ENCODE data around the gene PRR35.

Gene PRR35

DNA sequence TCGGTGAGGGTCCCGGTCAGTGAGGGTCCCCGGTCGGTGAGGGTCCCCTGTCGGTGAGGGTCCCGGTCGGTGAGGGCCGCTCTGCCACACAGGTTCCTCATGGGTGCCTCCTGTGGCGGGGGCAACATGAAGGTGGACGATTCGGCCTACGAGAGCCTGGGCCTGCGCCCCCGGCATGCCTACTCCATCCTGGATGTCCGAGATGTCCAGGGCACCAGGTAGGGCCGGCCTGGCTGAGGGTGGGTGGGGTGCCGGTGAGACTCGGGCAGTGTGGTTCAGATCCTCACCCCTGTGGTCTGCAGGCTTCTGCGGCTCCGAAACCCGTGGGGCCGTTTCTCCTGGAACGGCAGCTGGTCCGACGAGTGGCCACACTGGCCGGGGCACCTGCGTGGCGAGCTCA, 9.0 kb upstream of the PRR35 start:
- Mint-ChIP-seq H3K27me3 (no peaks in the 10 kb centered on the region), H3K9me3 (no peaks in the 10 kb centered on the region), H3K27ac (no peak overlapping the region), H3K4me1 (no peaks in the 10 kb centered on the region), H3K4me3 (no peak overlapping the region), H3K36me3 (peaks cover 2% of the 10 kb centered on the region)
- DNase-seq (ENCODE audit: low spot score in 2 of 2): no peak
- ATAC-seq (ENCODE audit: low read depth): no peak

DNA sequence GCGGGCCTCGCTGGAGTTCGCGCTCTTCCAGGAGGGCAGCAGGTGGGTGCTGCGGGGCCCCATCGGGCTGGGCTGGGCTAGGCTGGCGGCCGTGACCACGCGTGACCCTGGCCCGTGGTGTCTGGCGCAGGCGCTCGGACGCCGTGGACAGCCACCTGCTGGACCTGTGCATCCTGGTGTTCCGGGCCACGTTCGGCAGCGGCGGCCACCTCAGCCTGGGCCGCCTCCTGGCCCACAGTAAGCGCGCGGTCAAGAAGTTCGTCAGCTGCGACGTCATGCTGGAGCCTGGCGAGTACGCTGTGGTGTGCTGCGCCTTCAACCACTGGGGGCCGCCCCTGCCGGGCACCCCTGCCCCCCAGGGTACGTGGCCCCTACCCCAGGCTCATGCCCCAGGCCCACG, 8.0 kb upstream of the PRR35 start:
- ATAC-seq (ENCODE audit: low read depth) (no peak), DNase-seq (ENCODE audit: low spot score in 2 of 2) (no peak)
- Mint-ChIP-seq H3K27me3 (no peaks in the 10 kb centered on the region), H3K27ac (no peak overlapping the region), H3K4me1 (no peaks in the 10 kb centered on the region), H3K9me3 (no peaks in the 10 kb centered on the region), H3K36me3 (peaks cover 2% of the 10 kb centered on the region), H3K4me3 (no peak overlapping the region)

DNA sequence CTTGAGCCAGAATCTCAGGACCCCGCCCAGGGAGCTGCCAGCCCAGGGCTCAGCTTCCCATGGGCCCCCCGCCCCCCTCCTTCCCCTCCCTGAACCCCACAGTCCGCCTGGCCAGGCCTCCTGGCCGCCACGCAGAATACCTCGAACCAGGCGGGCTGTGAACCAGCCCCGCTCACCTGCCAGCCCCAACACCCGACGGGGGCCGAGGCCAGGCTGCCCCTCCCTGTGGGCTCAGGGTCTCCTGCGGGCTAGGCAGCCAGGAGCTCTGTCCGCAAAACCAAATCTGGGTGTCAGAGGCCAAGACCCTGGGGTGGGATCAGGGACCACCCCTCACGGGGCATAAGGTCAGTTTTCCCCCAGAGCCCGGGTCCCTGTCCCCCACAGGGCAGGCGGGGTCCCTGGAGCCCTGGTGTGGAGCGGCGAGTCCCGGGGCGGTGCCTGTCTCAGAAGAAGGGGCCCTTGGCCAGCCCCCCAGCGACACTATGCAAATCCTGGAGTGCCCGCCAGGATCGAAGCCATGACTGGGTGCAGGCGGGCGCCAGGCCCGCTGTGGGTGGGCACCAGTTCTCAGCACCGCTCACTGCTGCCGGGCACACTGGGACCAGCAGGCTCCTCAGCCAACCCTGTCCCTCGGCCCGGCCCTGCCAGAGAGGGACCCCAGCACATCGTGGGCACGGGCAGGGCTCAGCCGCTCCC, 6.4 kb upstream of the PRR35 start:
- H3K27me3 Mint-ChIP-seq: peaks cover 6% of the 10 kb centered on the region
- no peak for ATAC-seq (ENCODE audit: low read depth)
- H3K36me3 Mint-ChIP-seq: peaks cover 2% of the 10 kb centered on the region
- H3K9me3 Mint-ChIP-seq: no peaks in the 10 kb centered on the region
- DNase-seq (ENCODE audit: low spot score in 2 of 2): no peak
- H3K4me1 Mint-ChIP-seq: peaks cover 4% of the 10 kb centered on the region
- H3K27ac Mint-ChIP-seq: no peak overlapping the region
- no peak overlapping the region for H3K4me3 Mint-ChIP-seq

GRCh38 chr16:554297-554621, 5.9 kb upstream of the PRR35 start:
- peaks cover 2% of the 10 kb centered on the region for H3K36me3 Mint-ChIP-seq
- no peak for ATAC-seq (ENCODE audit: low read depth)
- peaks cover 6% of the 10 kb centered on the region for H3K27me3 Mint-ChIP-seq
- no peak for DNase-seq (ENCODE audit: low spot score in 2 of 2)
- H3K27ac Mint-ChIP-seq: no peak overlapping the region
- no peak overlapping the region for H3K4me3 Mint-ChIP-seq
- no peaks in the 10 kb centered on the region for H3K9me3 Mint-ChIP-seq
- peaks cover 4% of the 10 kb centered on the region for H3K4me1 Mint-ChIP-seq

DNA sequence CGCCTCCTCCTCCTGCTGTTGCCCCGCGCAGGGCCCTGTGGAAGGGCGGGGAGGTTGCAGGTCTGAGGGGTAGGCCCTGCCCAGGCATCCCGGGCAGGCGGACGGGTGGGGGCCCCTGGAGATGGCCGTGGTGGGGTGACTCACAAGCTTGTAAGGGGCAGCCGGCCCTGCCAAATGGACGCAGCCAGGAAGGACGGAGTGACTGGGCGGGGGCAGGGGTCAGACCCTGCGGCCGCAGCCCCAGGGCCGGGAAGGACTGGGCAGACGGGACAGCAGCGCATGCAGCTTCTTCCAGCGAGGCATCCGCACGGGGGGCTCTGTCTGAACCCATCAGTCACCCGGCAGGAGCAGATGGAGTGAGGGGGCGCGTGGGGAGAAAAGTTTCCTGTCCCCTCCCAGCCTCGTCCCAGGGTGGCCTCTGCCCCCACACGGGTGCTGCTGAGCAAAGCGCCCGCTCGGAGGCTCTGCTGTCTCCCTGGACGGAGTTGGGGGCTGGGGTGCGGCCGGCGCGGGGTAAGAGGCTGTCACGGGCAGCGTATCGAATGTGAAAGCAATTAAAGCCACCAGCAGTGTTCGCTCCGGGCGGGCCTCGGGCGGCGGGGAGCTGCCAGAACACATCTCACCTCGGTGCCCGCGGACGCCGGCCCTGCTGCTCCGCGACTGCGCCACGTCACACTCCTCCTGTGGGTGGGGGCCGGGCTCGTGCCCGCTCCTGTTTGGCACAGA, 5.4 kb upstream of the PRR35 start:
- no peak overlapping the region for H3K27ac Mint-ChIP-seq
- H3K4me1 Mint-ChIP-seq: peaks cover 4% of the 10 kb centered on the region
- H3K9me3 Mint-ChIP-seq: no peaks in the 10 kb centered on the region
- no peak overlapping the region for H3K4me3 Mint-ChIP-seq
- ATAC-seq (ENCODE audit: low read depth) (no peak), DNase-seq (ENCODE audit: low spot score in 2 of 2) (no peak)
- peaks cover 2% of the 10 kb centered on the region for H3K36me3 Mint-ChIP-seq
- H3K27me3 Mint-ChIP-seq: peaks cover 8% of the 10 kb centered on the region

DNA sequence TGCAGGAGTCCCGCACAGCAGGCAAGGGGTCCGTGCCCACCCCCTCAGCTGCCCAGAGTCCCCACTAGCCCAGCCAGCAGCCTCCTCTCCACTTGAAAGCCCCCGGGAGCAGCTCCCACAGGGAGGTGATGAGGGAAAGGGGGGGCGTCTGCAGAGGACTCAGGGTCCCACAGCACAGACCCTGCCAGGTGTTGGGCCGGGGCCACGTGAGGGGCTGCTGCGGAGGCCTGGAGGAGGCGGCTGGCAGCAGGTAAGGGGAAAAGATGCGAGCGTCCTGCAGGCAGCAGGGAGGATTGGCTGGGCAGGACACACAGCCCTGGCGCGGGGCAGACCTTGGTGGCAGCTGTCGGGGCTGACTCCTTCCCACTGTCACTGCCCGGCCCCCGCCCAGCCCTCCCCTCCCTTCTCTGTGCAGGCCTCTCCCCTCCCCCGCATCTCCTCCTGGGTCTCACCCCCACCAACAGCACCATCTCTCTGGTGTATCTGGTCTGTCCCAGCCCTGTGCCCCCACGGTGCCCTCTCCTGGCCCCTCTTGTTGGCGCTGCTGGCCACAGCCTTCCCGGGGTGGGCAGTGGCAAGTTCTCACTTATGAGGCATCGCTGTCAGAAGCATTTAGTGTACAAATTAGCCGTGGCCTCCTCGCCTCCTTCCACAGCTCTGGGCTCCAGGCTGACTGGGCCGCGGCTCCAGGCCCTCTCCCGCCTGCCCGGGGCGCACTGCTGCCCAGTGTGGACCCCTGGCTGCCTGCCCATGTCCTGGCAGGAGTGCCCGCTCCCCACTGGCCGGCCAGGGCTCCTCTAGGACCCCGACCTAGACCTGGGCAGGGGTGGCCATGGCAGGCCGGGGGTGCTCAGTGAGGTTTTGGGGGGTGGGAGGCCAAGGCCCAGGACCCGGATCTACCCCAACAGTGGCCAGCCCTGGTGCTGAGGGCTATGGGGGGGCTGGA, 4.4 kb upstream of the PRR35 start:
- H3K36me3 Mint-ChIP-seq: peaks cover 2% of the 10 kb centered on the region
- no peaks in the 10 kb centered on the region for H3K9me3 Mint-ChIP-seq
- DNase-seq (ENCODE audit: low spot score in 2 of 2) (no peak), ATAC-seq (ENCODE audit: low read depth) (no peak)
- H3K4me1 Mint-ChIP-seq: peaks cover 4% of the 10 kb centered on the region
- no peak overlapping the region for H3K4me3 Mint-ChIP-seq
- H3K27ac Mint-ChIP-seq: no peak overlapping the region
- H3K27me3 Mint-ChIP-seq: peaks cover 8% of the 10 kb centered on the region

DNA sequence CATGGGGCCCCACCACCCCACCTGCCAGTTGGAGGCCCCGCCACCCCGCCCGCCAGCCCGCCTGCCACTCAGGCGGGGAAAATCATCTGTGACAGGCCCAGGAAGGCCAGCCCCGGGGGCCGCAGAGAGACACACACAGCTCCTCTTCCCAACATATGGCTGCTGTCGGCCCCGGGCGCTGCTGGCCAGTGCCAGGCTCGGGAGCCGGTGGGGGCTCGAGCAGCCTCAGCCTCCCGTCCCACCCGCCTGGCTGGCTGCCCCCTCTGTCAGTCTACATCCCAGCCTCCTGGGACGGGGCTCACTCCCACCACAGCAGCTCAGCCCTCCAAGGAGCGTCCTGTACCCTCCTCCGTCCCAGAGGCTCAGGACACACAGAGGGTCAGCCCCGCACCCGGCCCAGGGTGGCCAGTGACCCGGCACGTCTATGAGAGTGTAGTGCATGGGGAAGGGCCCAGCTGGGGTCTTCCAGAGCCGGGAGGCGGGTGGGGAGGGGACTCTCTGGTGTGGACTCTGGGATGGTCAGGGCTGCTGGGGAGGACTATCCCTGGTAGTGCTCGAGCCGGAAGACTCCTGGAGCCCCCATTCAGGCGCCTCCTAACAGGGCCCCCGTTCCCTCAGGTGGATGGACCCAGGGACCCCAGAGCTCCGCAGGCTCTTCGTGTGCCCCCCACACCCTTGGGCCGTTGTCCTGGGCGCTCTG, 3.6 kb upstream of the PRR35 start:
- ATAC-seq (ENCODE audit: low read depth): no peak
- Mint-ChIP-seq H3K9me3 (no peaks in the 10 kb centered on the region), H3K4me1 (peaks cover 4% of the 10 kb centered on the region), H3K4me3 (no peak overlapping the region), H3K27ac (no peak overlapping the region), H3K36me3 (peaks cover 2% of the 10 kb centered on the region), H3K27me3 (peaks cover 10% of the 10 kb centered on the region)
- DNase-seq (ENCODE audit: low spot score in 2 of 2): no peak

DNA sequence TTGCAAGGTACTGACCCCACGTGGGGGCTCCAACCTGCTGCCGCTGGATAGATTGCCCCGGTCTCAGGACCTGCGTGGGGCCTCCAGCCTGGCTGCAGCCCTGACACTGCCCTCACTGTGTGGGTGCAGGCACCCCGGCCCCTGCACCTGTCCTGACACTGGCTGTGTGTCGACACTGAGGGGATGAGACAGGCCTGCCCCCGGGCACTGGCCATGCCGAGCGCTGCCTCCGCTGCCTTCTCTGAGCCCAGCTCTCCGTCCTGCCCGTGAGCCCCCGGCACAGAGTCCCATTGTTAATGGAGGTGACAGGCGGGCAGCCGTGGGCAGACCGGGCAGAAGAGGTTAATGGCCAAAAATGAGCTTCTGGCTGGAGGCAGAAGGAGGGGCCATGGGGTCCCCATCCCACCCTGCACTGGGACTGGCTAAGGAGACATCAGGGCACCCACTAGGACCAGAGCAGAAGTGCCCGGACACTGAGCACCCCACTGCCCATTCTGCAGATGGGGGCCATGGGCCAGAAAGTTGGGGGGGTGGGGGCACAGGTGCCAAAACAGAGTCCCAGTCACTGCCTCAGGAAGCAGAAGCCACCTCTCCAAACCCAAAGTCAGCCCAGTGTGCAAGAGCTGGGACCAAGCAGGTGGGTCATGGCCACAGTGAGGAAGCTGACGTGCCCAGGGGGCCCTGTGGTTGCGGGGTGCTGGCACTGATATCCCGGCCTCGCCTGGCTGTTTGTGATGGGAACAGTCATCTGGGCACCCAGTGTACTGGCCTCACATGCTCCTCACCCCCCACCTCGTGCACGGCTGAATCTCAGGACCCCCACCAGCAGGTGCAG, 2.5 kb upstream of the PRR35 start:
- H3K27ac Mint-ChIP-seq: no peak overlapping the region
- ATAC-seq (ENCODE audit: low read depth): no peak
- peaks cover 12% of the 10 kb centered on the region for H3K27me3 Mint-ChIP-seq
- DNase-seq (ENCODE audit: low spot score in 2 of 2): no peak
- H3K36me3 Mint-ChIP-seq: peaks cover 2% of the 10 kb centered on the region
- no peaks in the 10 kb centered on the region for H3K9me3 Mint-ChIP-seq
- H3K4me1 Mint-ChIP-seq: peaks cover 4% of the 10 kb centered on the region
- no peak overlapping the region for H3K4me3 Mint-ChIP-seq

DNA sequence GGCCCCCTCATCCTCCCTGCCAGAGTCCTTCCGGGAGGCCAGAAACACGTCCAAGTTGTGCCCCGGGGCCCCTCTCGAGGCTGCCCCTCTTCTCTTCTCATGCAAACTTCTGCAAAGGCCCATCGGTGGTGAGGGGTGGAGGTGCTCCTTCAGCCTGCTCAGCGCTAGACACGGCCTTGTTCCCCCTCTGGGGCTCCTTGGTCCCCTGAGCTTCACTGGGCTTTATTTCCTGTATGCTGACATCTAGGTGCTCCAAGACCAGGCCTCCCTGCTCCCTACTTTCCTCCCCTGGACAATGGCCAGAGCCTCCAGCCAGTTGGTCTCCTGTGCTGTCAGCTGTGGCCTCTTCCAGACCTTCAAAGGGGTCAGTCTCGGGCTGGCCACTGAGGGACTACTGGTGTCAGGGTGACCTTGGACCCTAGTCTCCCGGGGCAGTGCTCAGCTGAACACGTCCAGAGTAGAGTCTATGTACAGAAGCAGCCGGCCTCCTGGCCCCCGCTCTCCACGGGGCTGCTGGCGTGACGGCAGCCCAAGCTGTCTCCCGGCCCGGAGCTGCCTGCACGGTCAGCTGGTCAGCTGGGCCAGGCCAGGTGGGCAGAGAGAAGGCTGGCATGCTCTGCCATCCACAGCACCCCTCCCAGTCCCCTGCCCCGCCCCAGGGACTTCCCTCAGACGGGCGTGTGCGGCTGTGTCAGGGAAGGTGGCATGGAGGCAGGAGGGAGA, 1.7 kb upstream of the PRR35 start:
- DNase-seq (ENCODE audit: low spot score in 2 of 2) (no peak), ATAC-seq (ENCODE audit: low read depth) (no peak)
- Mint-ChIP-seq H3K4me3 (no peak overlapping the region), H3K36me3 (peaks cover 2% of the 10 kb centered on the region), H3K27ac (no peak overlapping the region), H3K9me3 (no peaks in the 10 kb centered on the region), H3K4me1 (peaks cover 4% of the 10 kb centered on the region), H3K27me3 (peaks cover 14% of the 10 kb centered on the region)

DNA sequence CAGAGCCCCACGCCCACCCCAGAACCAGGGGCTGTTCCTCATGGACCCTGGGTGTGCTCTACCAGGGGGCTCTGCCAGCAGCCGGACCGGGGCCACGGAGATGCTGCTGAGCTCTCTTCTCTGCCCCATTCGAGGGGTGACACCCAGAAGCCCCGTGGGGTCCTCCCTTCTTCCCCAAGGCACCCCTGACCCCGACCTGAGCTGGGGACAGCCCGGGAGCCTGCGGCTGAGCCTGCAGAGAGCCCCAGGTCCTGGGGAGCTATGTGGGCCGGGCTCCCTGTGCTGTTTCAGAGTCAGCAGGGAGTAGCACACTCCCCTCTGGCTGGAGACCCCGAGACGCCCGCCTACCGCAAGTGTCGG, 1.2 kb upstream of the PRR35 start:
- Mint-ChIP-seq H3K27me3 (peaks cover 14% of the 10 kb centered on the region), H3K4me1 (peaks cover 4% of the 10 kb centered on the region), H3K9me3 (no peaks in the 10 kb centered on the region), H3K27ac (no peak overlapping the region), H3K36me3 (peaks cover 2% of the 10 kb centered on the region), H3K4me3 (no peak overlapping the region)
- DNase-seq (ENCODE audit: low spot score in 2 of 2) (no peak), ATAC-seq (ENCODE audit: low read depth) (no peak)

- Mint-ChIP-seq H3K9me3 (no peaks in the 10 kb centered on the region), H3K4me3 (no peak overlapping the region), H3K27ac (no peak overlapping the region), H3K4me1 (peaks cover 4% of the 10 kb centered on the region), H3K27me3 (peaks cover 14% of the 10 kb centered on the region), H3K36me3 (no peaks in the 10 kb centered on the region)
- ATAC-seq (ENCODE audit: low read depth): no peak
- no peak for DNase-seq (ENCODE audit: low spot score in 2 of 2)
Observed at GRCh38 chr16:559411-560203, 587 bp upstream of the PRR35 start.

GRCh38 chr16:560701-561412, 663 bp downstream of the PRR35 start:
- Mint-ChIP-seq H3K27me3 (peaks cover 14% of the 10 kb centered on the region), H3K27ac (no peak overlapping the region), H3K4me1 (peaks cover 4% of the 10 kb centered on the region), H3K9me3 (no peaks in the 10 kb centered on the region), H3K4me3 (no peak overlapping the region), H3K36me3 (no peaks in the 10 kb centered on the region)
- ATAC-seq (ENCODE audit: low read depth): no peak
- DNase-seq (ENCODE audit: low spot score in 2 of 2): no peak
